Epidermal melanocyte (primary cell): ENCODE results near the gene SMLR1.

ENCODE experiments used
- DNase-seq: peaks from one replicate; pipeline ENCODE4 v3.0.0; 2011; ENCODE audit warnings: low spot score; ENCODE audit not compliant: insufficient read length

SMLR1 gene

DNA sequence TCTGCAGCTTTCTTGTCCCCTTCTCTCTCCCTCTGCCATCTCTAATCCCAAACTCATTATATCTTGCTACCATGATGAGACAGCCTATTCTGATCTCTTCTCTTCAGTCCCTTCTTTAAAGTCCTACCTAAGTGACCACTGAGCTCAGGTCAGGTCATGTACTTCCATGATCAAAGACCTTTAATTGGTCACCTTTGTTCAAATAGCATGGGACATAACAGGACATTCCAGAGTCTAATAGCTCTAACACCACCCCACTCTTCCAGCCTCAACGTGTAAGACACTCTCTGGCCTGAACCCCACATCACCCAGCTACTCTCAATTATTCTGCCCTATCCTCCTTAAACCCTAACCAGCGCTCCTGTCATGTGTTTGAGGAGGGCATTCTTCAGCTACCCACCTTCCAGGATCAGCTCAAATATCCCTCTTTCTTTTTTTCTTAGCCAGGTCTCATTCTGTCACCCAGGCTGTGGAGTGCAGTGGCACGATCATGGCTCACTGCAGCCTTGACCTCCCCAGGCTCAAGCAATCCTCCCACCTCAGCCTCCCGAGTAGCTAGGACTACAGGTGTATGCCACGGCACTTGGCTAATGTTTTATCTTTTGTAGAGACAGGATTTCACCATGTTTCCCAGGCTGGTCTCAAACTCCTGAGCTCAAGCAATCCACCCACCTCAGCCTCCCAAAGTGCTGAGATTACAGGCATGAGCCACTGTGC is 2.1 kb upstream of the SMLR1 start:
- no peak for DNase-seq

DNA sequence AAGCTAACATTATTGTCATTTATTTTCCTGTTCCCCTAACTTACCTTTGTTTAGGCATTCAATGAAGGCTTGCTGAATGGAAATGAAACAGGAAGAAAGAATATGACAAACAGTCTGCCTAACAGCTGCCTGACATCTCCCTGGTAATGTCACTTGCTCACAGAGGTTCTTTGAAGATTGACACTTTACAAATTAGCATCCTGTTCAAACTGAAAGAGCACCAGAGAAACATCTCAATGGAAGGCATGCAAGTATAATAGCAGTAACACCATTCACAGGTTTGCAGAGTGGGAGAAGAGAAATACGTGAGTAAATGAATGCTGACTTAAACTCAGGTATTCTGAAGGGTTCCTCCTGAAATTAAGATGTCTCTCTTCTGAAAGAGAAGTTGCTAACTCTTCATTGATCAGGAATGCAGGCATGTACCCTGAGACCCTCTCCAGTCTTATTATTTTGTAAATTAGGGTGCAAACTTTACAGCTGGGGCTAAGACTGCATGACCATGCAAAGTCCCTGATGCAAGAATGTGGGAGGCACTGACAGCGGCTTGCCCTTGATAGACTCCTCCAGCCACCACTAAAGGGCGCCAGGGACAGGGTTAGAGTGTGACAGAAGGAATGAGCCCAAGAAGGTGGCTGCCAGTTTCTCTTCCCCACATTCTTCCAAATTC is 1.3 kb upstream of the SMLR1 start:
- DNase-seq, result no peak

DNA sequence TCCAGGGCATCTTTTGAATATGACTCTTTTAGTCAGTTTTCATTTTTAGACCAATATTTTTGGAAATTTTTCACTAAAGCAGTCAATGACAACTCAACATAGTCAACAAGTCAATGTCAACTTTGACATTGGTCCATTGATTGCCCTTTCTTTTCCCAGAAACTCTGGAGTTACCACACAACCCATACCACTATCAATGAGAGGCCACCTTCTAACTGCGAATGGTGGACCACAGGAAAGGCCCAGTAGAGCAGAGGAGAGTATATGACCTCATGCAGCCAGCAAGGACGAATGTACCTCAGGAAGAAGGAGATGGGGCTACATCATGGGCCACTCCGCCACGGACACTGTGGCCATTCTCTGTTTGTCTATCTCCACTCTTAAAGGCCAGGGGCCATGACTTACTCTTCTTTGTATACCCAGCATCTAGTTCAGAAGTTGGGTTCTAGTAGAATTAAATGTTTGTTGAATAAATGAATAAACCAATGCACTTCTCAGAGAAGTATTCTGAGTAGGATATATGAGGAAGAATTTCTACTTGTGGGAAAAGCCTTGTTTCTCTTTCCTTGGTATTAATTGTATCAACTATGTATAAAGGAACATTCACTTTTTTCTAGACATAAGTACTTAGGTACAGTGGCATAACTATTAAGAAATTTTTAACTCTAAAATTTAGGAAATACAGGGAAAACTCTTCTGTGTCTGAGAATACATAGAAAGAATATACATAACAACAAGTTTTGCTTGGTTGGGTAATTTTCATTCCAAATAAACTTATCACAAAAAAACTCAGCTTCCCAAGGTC is 562 bp upstream of the SMLR1 start:
- no peak for DNase-seq

DNA sequence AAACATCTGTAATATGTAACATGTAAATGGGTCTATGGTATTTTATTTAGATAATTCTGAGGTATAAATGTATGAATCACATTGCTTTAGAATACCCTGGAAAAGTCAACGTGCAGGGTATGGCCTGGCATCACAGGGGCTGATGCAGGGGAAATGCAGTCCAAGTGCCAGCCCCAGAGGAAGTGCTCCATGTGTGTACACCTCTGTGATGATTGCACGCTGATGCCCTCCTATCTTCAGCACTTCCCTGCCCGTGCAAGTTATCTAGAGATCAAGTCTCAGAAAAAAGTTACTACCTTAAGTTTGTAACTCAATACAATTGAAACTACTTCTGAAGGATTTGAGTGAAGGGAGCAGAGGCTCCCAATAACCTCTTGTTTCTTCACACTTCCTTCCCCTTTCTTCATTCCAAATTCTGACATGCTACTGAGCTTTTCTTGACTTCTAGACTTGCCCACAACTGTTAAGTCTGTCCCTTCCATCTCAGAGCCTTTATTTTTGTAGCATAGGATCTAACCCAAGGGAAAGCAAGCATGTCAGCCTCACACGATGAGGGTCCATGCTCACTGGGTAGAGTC is 2.2 kb downstream of the SMLR1 start:
- no peak for DNase-seq

DNA sequence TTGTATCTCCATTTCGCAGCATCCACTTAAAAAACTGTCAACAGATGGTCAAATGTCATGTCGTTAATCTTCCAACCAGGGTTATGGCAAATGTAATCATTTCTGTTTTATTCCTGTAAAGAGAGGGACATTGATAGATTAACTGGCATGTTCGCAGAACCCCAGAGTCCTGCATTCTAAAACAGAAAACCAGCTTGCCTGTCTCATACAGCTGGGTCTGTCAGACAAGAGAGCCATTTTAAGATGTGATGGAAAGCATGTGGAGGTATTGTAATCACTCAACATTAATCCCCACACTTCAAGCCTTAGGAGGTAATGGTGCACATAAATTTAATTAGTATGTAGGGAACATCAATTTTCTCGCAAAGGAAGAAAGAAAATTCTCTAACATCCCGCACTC is 4.4 kb downstream of the SMLR1 start:
- DNase-seq, result no peak

DNA sequence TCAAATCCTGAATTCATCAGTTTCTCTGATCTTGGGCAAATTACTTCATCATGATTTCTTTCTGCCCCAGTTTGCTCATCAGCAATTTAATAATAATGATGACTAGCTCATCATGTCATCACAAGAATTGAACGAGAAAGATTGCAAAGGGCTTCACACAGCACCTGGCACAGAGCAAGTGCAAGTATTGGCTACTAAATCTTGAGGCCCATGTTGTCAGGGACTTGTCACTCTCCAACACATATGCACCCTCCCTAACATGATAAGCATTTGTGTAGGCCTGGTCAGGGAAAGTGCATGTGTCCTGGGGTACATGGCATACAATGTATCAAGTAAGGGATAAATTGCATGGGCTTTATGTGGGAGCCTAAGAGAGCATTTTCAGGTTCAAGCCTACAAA is 6.4 kb downstream of the SMLR1 start:
- no peak for DNase-seq

DNA sequence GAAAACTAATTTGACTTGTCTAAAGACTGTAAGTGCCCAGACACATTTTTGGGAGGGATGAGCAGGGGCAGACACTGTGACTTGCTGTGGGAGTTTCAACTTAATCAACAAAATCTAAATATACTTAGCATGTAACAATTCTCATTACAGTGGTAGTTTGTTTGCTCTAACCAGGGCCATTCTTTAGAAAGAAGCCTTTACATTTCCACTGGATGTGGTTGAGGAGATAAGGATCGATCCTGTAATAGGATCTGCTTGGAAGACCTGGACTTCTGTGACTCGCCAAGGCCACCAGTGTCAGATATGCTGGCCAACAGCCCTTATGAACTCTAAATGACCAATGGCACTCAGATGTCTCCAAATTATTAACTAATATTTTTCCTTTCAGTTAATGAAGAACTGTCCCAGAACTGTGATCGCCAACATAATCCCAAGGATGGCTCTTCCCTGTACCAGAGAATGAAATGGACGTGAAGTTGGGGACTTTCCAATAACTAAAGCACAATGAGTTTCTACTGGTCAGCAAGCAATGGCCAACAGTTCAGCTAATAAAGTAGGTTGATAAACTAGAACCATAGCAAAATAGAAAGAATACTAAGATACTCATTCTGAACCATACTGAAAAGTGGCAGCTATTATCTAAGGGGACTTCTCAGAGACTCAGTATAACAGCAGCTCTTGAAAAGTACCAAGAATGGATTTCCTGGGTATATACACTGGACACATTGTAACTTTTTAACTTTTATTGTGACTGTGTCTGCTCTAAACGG is 7.5 kb downstream of the SMLR1 start:
- DNase-seq, result no peak

DNA sequence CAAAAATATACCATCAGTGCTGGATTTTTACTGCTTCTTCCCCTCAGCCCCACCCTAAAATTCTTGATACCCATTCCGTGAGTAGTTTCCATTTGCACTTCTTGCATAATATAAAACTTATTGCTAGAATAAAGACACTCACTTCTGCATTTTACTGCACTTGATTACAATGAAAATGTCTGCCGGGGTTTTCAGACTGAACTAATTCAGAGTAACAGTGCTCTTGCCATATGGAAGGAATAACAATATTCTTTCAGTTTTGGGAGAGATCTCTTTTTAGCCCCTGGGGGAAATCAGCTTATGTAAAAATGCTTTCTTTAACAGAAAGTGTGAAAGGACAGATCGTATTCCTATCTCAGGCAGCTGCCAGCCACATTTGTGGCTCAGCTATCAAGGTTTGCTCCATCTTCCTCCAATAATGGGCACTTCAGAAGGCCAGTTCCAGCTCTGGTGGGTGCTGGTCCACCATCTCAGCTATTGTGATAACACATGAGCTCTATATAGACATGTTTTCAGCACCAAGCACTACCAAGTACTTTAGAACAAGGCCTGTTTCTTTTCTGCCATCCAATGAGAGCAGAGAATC is 8.9 kb downstream of the SMLR1 start:
- no peak for DNase-seq

DNA sequence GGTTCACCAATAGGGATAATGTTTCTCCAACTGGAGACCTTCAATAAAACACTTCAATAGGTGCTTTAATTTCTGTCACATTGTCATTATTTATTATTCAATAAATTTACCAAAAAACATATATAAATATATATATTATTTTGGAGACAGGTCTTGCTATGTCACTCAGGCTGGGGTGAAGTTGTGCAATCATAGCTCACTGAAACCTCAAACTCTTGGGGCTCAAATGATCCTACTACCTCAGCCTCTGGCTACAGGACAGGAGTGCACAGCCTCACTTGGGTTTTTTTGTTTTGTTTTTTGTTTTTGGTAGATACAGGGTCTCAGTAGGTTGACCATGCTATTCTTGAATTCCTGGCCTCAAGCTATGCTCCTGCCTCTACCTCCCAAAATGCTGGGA is 9.9 kb downstream of the SMLR1 start:
- no peak for DNase-seq

DNA sequence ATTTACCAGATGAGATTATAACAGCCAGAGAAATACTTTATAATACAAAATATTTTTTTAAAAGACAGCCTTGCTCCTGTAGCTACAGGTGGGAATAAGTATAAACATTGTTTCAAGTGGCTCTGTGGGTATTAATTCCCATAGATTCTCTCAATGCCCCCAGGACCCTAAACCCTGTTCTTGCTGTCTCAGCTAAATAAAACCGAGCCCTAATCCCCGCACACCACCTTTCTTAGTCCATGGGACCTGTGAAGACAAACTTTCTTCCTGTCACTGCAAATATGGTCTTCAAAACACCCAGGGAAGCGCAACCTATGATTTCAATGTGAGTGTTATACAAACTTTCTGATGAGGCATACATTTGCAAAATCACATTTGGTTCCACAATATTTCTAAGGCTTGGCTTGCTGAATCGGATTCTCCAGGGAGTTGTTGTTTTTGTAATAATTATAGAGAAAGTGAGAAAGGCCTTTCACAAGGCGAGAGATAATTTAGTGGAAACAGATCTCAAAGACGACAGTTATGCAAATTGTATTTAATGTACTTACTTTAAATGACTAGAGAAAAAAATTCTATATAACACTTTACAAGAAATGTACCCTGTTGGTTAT is 11.1 kb downstream of the SMLR1 start:
- DNase-seq, result no peak

DNA sequence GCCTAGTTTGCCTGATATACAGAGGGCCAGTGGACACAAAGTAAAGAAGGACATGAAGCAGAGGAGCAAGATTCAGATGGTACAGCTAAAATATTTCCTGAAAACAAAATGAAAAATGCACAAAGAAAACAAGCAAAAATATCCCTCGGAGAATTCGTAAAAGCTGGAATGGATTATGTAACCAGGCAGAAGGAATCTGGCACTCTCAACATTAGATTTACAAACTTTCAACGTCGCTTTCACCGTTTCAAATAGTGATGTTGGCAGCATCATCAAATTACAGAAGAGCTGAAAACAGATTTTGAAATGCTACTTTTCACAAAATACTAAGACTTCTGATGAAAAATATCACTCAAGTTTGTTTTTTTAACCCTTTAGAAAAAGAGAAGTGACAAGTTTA is 11.7 kb downstream of the SMLR1 start:
- DNase-seq, result no peak

DNA sequence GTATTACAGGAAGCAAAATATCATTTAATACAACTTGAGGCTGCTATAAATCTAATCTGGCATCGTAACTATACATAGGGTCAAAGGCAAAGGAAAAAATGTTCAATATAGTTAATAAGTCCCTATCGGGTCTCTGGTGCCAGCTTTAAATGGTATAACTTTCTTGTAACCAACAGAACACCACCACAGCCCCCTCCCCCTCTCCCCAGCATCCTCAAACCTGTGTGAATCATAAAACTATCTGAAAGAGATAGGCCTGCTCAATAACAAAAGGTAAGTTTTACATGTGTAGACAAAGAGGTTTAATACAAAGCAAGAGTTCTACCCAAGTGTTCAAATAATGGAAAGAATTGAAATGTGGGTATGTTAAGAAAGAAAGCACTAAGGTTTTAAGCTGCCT is 12.2 kb downstream of the SMLR1 start:
- no peak for DNase-seq

DNA sequence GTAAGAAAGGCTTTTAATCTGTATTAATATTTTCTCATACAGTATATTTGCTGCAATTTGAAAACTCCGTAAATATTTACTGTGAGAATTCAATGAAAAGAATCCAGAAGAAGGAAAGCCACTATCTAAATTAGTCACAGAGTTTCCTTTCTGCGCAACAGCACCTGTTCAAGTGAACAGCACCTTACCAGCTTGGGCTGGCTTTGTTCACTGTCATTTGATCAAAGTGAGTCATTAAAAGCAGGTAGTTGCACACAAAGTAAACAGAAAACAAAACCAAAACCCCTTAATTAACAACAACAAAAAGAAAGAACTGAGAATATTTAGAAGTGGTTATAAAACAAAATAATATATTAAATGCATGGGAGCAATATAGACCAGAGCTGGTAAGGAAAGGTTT is 12.8 kb downstream of the SMLR1 start:
- no peak for DNase-seq

DNA sequence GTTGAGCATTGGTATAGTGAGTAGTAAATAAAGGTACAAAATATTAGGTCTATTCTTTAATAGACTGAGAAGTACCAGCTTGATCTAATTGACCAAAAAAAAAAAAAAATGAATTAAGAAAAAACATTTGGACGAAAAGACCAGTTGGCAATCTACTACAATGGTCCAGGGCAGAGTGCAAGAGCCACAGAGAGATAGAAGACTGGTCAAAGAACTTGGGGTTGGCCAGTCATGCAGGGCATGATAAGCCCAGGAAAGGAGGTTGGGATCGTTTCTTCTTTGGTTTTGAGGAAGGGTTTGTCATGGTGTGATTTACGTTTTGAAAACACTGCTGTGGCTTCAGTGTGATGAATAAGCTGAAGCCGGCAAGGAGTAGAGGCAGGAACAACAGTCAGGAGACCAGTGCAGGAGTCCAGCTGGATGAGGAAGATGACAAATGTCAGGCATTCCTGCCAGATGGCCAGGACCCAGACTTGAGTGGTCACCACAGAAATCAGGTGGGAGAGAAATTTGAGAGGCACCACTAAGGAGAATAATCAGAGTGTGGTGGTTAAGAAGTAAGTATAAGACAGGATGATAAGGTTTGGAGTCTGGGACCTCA is 14.0 kb downstream of the SMLR1 start:
- DNase-seq, result no peak

DNA sequence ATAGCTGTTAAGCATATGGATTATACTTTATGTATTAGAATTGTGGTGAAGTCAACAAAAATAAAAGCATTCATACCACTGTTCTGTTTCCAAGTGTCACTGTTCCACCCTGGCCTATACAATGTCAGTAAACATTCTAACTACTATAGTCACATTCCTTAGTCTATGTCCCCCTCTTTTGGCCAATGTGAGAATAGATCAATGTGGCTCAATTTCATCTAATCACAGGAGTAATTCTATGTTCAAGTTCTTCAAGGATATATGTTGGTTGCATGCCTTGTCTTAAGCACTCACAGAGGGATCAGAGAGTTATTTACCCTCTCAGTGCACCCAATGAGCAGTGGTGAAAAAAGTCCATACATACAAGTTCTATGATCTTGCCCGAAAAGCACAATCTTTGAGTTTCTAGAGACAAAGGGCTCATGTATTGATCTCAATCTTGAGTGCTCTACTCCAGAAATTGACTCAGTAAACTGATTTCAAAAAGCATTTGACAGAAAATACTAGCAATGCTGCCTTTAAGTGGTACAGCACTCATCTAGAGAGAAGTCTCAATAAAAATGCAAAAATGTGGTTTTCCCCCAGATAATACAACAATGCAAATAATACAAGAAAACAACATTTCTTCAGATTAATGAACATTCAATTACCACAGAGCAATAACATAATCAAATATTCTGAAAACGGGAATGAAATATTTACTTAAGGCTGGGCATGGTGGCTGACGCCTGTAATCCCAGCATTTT is 16.5 kb downstream of the SMLR1 start:
- DNase-seq, result no peak

DNA sequence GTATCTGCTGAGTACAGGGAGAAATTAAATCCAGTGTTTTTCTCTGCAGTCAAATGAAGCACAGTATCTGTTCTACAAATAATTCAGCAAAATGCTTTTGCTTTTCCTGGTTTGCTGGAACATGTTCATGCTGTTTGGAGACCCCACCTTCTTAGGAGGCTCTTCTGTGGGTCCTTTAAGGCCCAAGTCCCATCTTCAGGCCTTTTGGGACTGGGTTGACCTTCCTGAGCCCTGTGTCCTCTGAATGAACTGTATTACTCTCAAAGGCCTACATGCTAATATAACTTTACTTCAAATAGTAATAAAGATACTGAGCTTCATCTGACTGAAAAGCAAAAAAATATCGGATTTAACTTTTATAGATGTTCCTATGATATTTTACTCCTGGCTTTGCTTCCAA is 19.3 kb downstream of the SMLR1 start:
- DNase-seq, result no peak

DNA sequence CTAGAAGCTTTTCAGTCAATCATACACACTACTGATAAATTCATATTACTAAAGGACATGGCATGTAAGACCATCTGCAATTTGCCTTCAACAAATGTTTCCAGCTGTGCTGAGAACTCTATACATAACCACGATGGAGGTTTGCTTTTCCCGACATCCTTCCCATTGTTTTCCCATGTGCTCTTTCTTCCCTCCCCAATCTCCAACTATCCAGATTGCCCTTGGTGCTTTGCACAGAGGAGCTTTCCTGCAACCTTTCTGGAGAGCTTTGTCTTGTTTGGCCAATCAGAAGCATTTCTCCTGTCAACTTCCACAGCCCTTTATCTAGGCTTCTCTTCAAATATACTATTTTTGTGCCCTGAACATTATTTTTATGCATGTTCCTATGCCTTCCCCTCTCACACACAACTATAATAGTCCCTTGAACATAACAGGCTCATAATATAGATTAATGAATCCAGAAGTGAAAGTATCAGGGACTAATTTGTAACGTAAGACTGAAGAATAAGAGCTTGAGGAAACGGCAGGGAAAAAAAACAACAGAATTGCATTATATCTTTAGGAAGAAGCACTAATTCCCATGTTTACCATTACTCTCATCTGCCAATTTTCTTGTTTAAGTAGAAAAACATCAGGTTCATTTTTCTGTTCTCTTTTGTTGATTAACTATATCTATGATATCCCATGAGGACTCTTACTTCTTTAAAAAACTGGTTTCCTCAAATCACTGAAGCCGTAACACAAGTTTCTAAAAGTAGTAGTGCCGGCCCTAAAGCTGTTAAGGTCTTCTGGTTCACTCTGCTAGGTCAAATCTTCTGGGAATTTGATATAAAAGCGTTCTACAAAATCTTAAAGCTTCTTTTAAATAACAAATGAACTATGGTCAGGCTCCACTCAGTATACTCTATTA is 20.1 kb downstream of the SMLR1 start:
- DNase-seq, result no peak

DNA sequence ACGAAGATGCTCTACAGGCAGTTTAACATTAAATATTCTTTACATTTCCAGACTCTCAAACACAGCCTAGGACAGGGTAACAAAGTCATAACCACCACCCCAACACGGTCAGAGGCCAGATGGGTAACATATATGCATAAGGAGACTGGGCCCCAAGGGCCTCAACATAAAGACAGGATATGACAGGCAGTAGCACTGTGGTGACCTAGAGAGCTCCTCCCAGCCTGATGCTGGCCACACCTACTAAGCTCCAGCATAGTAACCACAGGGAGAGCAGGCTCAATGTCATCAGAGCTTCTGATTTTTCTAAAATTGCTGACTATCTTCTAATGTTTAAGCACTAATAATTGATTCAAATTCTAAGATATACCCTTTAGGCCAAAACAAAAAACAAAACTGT is 21.7 kb downstream of the SMLR1 start:
- DNase-seq, result no peak
